DMS79 (cell line): ENCODE data around the gene HCRT.
"Not testable (repeated sequence)": the region's sequence is repeated elsewhere in the genome, so short reads cannot be mapped to it uniquely, and the experiment has no call there.

ENCODE experiments used
- DNase-seq: peaks from one replicate; lab custom pipeline; 2025; lab: John Stamatoyannopoulos, UW

HCRT gene

DNA sequence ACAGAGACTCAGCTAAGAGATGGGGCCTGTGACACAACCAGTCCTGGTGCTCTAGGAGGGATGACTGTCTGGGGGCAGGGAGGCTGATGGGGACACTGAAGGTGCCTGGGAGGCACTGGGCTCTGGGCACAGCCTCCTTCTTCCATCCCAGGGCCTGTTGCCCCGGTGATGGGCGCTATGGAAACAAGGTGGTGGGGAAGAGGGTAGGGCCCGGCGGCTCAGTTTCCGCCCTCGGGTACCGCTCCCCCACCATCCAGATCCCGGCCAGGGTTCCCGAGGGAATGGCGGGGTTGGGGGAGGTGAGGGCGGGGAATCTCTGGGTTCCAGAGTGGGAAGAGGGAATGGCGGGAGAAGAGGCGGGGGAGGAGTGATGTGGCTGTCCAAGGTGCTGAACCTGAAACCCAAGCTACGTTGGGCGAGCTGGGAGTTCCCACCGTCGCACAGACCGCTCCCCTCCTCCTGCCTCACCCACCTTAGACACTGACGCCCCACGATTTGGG lies 5.3 kb downstream of the HCRT start:
- DNase-seq = peak; percentile 43

- no peak for DNase-seq
Measured at GRCh38 chr17:42179335-42179734, 5.9 kb downstream of the HCRT start.

- no peak for DNase-seq
Measured at GRCh38 chr17:42178817-42179216, 6.4 kb downstream of the HCRT start.

DNA sequence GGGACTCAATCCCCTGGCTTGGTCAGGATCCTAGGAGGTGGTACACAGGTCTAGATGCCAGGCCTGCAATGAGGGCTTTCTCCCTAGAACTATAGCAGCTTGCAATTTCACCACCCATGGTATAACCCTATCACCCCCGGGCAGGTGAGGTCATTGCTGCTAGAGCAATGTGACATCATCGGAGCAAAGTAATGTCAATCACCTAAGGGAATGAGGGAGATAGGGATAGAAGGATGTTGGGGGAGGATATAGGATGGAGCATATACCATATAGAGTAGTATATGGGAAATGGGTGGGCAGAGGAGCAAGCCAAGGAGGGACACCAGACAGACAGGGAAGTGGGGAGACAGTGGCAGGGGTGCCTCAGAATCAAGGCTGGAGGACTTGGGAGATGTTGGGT lies 7.6 kb downstream of the HCRT start:
- DNase-seq = no peak

DNA sequence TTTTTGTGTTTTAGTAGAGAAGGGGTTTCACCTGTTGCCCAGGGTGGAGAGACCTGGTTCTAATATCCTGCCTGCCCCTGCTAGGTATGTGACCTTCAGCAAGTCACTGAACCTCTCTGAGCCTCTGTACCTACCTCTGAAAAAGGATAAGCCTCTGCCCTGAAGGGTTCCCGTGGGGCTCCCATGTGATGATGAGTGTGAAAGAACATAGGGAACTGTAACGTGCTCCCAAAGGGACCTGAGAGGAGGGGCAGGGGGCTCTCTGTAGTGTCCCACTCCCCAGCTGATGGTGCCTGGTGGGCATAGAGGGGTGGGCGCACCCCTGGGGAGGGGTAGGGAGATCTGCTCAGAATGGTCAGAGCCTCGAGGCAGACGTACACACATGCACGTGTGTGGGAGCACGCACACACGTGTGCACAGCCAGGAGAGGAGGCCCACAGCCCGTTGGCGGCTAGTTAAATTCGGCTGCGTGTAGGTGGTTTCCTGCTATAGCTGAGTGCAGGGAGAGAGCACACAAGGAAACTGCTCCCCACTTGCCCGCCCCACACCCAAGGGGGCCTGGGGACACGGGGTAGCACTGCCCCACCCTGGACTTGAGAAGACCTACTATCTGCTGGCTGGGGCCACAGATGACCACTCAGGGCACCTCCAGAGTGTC lies 11.0 kb downstream of the HCRT start:
- DNase-seq = no peak

- DNase-seq = no peak
Measured at GRCh38 chr17:42171831-42172230, 13.4 kb downstream of the HCRT start.

GRCh38 chr17:42169351-42169750 lies 15.9 kb downstream of the HCRT start:
- DNase-seq = no peak

- no peak for DNase-seq
Measured at GRCh38 chr17:42167807-42168206, 17.4 kb downstream of the HCRT start.

GRCh38 chr17:42166196-42166763 lies 19.0 kb downstream of the HCRT start:
- DNase-seq = no peak

DNA sequence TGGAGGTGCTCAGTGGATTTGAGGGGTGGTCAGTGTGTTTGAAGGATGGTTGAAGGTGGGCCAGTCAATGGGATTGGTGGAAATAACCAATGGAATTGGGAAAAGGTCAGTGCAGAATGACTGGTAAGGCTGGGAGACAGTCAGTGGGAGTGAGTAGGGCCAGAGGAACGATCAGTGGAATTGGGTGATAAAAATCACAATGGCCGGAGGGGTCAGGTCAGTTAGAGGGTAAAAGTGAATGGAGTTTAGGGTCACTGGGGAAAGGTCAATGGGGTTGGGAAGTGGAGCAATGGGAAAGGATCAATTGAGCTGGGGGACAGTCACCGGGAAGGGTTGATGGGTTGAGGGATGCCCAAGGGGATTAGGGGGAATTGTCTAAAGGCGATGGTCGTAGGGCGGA lies 19.5 kb downstream of the HCRT start:
- DNase-seq = no peak

GRCh38 chr17:42163696-42164407 lies 21.4 kb downstream of the HCRT start:
- DNase-seq = no peak

- DNase-seq = no peak
Measured at GRCh38 chr17:42163113-42163512, 22.1 kb downstream of the HCRT start.

GRCh38 chr17:42160531-42160910 lies 24.7 kb downstream of the HCRT start:
- no peak for DNase-seq

DNA sequence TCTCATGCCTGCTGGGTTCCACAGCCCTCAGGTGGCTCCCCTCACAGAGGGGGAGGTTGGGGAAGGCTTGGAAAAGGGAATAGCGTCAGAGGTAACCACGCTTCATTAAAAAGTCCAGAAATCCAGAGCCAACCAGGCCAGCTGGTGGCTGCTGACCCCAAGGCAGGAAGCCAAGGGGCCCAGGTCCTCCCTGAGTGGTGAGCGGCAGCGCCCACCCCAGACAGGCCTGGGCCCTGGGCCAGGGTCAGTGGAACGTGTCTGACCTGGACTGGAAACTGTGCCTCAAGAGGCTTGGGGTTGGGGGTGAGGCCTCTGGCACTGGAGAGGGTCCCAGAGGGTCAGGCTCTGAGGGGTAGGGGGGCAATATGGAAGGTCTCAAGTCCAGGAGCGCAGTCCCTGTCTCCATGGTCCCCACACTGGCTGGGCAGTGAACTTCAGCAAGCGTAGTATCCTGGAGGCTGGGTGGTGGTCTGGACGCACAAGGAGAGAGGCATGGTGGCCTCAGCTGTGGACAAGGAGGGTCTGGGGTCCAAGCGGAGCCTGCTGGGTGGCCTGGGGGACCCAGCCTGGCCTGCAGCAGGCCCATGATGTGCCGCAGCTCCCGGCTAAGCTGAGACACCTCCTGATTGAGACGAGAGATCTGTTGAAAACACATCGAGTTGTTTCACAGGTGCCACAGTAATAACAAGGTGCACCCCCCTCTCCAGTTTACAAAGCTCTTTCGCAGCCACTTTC lies 25.3 kb downstream of the HCRT start:
- DNase-seq = no peak

DNA sequence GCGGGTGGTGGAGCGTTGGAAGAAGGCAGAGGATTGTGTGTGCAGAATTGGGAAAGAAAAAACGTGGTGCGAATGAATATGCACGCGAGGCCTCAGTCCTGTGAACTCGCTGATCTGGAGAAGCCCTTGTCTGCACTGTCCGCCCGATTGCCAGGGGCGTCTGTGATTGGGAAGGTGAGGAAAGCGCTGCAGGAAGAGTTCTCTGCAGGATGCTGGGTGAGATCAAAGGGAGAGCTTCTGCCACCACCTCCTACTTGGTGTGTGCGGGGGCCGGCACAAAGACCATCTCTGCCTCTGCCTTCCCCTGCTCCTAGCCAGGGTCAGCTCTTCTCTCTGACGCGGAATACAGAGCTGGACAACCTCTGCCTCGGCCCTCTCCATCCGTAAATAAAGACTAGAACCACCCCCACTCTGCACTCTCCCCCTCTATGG lies 29.6 kb downstream of the HCRT start:
- DNase-seq = no peak

DNA sequence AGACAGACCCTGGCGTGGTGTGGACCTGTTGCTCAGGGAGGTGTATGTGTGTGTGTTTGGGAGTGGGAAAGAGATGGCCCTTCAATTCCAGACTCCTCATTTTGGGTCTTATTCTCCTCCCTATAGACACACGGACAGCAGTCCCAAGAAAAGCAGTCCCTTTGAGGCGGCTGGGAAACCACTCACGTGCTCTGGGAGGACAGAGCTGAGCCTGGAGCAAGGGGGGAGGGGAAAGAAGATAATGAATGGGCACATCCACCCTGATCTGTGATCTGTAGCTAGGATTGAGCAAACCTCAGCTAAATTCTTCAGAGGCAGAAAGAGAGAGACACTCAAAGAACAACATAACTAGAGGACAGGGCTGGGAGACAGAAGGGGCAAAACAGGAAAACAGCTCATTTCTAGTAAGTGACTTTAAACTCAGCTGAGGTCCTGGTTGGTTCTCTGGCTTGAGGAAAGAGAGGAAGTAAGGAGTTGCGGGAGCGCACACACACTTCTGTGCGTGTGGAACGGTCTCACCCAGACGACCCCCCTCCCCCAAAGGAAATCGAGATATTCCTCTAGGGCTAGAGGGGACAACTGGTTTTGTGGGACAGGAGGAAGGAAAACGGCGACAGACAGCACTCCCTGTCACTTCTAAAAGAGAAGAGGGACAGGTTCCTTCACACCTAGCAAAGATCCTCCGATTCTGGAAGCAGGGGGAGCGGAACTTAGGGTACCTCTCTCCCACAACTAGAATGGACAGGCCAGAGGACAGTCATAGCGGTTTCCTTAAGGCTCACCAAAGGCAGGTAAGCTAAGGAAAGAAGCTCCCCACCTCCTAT lies 31.1 kb downstream of the HCRT start:
- no peak for DNase-seq

GRCh38 chr17:42146911-42147607 lies 38.2 kb downstream of the HCRT start:
- DNase-seq = no peak

GRCh38 chr17:42143138-42143537 lies 42.1 kb downstream of the HCRT start:
- not testable (repeated sequence) for DNase-seq

DNA sequence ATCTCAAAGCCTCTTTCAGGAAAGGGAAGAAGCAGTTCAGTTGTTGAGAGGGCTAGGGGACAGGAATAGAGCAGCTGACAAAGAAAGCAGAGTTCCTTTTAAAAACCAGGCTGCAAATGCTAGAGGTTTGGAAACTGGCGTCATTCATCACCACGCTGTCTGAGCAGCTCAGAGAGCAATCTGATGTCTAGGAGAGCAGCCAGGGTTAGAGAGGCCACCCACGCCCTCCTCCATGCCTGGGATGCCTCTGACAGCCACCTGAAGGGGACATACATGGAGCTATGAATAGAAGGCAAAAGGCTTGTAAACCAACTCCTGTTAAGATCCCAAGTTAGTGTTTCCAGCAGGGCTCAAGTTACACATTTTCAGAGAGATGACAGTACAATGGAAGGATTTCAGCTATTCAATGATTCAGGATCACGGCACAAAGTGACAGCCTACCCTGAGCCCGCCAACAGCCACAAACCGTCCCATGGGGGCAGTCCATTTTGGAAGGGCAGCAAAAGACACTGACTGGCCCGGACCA lies 42.8 kb downstream of the HCRT start:
- no peak for DNase-seq

DNA sequence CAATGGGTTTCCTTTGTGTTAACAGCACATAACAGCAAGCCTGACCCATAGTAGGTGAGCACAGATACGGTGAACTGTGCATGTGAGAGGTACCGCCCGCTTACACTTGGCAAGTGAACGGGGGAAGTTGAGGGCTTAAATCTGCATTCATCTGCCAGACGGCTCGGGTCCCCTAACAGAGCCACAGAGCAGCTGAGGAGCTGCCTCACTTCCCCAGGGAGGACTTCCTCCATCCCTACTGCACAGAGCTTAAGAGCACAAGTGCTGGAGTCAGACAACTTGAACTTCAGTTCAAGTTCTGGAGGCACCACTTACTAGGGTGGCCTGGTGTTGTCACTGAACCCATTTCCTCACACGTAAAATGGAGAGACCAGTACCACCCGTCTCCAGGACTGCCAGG lies 43.9 kb downstream of the HCRT start:
- no peak for DNase-seq

- not testable (repeated sequence) for DNase-seq
Measured at GRCh38 chr17:42140690-42141089, 44.6 kb downstream of the HCRT start.
